Neural cell (in vitro differentiated cells): Measurements from ENCODE around the gene FAM53B. TPM values are rescaled to one million over a fixed set of nuclear protein-coding genes. Genes with fewer than 3 reads are reported as not detected.

Source experiments
- H2AFZ ChIP-seq: fragments of 200-600, 300-800 bp; sonication (generic), shearing (Covaris generic); 2 replicates; pipeline ENCODE4 v1.6.0; 2014; ENCODE audit warnings: low read depth, mild to moderate bottlenecking, antibody characterized with exemption, low read length, moderate library complexity
- H3F3A ChIP-seq: fragments of 200-600 bp; shearing (Covaris generic); 2 replicates; pipeline ENCODE4 v1.6.1; 2016; ENCODE audit warnings: mild to moderate bottlenecking, moderate library complexity, mixed read lengths, antibody characterized with exemption, low read length; ENCODE audit not compliant: insufficient read depth, poor library complexity, severe bottlenecking
- H3K27ac ChIP-seq: fragments of 200-600, 300-800 bp; sonication (generic), shearing (Covaris generic); 2 replicates; pipeline ENCODE4 v1.5.1; 2014; ENCODE audit warnings: mild to moderate bottlenecking, low read length, moderate library complexity
- H3K27me3 ChIP-seq: fragments of 300-800, 200-600 bp; sonication (generic), shearing (Covaris generic); 2 replicates; pipeline ENCODE4 v1.6.0; 2014; ENCODE audit warnings: mild to moderate bottlenecking, low read depth, low read length, moderate library complexity; ENCODE audit not compliant: insufficient read depth
- H3K36me3 ChIP-seq: fragments of 300-800, 200-600 bp; sonication (generic), shearing (Covaris generic); 2 replicates; pipeline ENCODE4 v1.5.1; 2014; ENCODE audit warnings: mild to moderate bottlenecking, antibody characterized with exemption, low read length, moderate library complexity; ENCODE audit not compliant: insufficient read depth
- H3K4me2 ChIP-seq: fragments of 300-800, 200-600 bp; sonication (generic), shearing (Covaris generic); 2 replicates; pipeline ENCODE4 v1.6.0; 2014; ENCODE audit warnings: mild to moderate bottlenecking, low read length
- H3K4me3 ChIP-seq: fragments of 300-800, 200-600 bp; sonication (generic), shearing (Covaris generic); 2 replicates; pipeline ENCODE4 v1.5.1; 2014; ENCODE audit warnings: mild to moderate bottlenecking, low read length, moderate library complexity
- H3K79me2 ChIP-seq: fragments of 200-600 bp; shearing (Covaris generic); replicated peaks from 2 replicates; pipeline ENCODE4 v1.6.0; 2014; ENCODE audit warnings: mild to moderate bottlenecking, low read length, moderate library complexity; ENCODE audit not compliant: insufficient read depth
- H3K9ac ChIP-seq: fragments of 300-800, 200-600 bp; sonication (generic), shearing (Covaris generic); 2 replicates; pipeline ENCODE4 v1.6.1; 2016; ENCODE audit warnings: mild to moderate bottlenecking, low read length, mixed read lengths
- H3K9me2 ChIP-seq: fragments of 200-600 bp; shearing (Covaris generic); 2 replicates; pipeline ENCODE4 v1.6.1; 2016; ENCODE audit warnings: mild to moderate bottlenecking, low read length, mixed read lengths; ENCODE audit not compliant: insufficient read depth
- H3K9me3 ChIP-seq: fragments of 200-600, 300-800 bp; sonication (generic), shearing (Covaris generic); 2 replicates; pipeline ENCODE4 v1.6.1; 2016; ENCODE audit warnings: mild to moderate bottlenecking, mixed run types, low read length, moderate library complexity, mixed read lengths
- H4K20me1 ChIP-seq: fragments of 200-600 bp; shearing (Covaris generic); 2 replicates; pipeline ENCODE4 v1.6.1; 2016; ENCODE audit warnings: mild to moderate bottlenecking, mixed run types; ENCODE audit not compliant: insufficient read depth
- CTCF ChIP-seq: fragments of 450-650 bp; IDR thresholded peaks from 2 replicates; pipeline ENCODE4 v1.5.1; 2014; ENCODE audit warnings: antibody characterized with exemption, mild to moderate bottlenecking, moderate library complexity; ENCODE audit not compliant: poor library complexity, severe bottlenecking
- EP300 ChIP-seq: fragments of 450-650 bp; conservative IDR thresholded peaks from 2 replicates; pipeline ENCODE4 v1.6.1; 2014; ENCODE audit warnings: antibody characterized with exemption, mild to moderate bottlenecking, moderate library complexity; ENCODE audit not compliant: poor library complexity, severe bottlenecking
- EZH2 ChIP-seq: fragments of 200-600, 300-800 bp; shearing (Covaris generic), sonication (generic); IDR thresholded peaks from 2 replicates; pipeline ENCODE4 v1.6.1; 2014; ENCODE audit warnings: antibody characterized with exemption, low read length, borderline replicate concordance, mild to moderate bottlenecking; ENCODE audit not compliant: insufficient read depth, poor library complexity, severe bottlenecking
- MXI1 ChIP-seq: fragments of 450-650 bp; conservative IDR thresholded peaks from 2 replicates; pipeline ENCODE4 v1.6.1; 2014; ENCODE audit warnings: antibody characterized with exemption, mild to moderate bottlenecking; ENCODE audit not compliant: poor library complexity, severe bottlenecking
- POLR2AphosphoS5 ChIP-seq: IDR thresholded peaks from 2 replicates; pipeline ENCODE4 v1.6.1; 2012
- RAD21 ChIP-seq: fragments of 450-650 bp; conservative IDR thresholded peaks from 2 replicates; pipeline ENCODE4 v1.6.1; 2014; ENCODE audit warnings: antibody characterized with exemption, mild to moderate bottlenecking, moderate library complexity
- SMC3 ChIP-seq: fragments of 450-650 bp; conservative IDR thresholded peaks from 2 replicates; pipeline ENCODE4 v1.6.1; 2014; ENCODE audit warnings: antibody characterized with exemption, mild to moderate bottlenecking, moderate library complexity; ENCODE audit not compliant: poor library complexity
- TAF1 ChIP-seq: IDR thresholded peaks from 2 replicates; pipeline ENCODE4 v1.6.1; 2012; ENCODE audit warnings: low read depth
- polyA plus RNA-seq: library from polyadenylated mRNA; depleted of rRNA; stranded (reverse); fragments of >200 nt; gene quantifications from 2 replicates; pipeline ENCODE4 v1.2.3, GENCODE V29; 2014
- TF ChIP-seq, protein P1 (sequence below): IDR thresholded peaks from 2 replicates; pipeline ENCODE4 v1.6.1; 2012; ENCODE audit warnings: borderline replicate concordance

The FAM53B gene
- polyA plus RNA-seq, 1 donor from 2014 or later = 21.8 TPM

- Histone ChIP-seq H3K9me3 (no peaks in the 10 kb centered on the region), H3K4me3 (no peak overlapping the region), H3K9ac (no peak overlapping the region), H3K36me3 (no peaks in the 10 kb centered on the region), H3K27me3 (no peaks in the 10 kb centered on the region), H3K27ac (no peak overlapping the region), H3K79me2 (no peaks in the 10 kb centered on the region), H3F3A (no peaks in the 10 kb centered on the region), H4K20me1 (no peaks in the 10 kb centered on the region), H3K4me2 (no peak overlapping the region), H2AFZ (no peak overlapping the region), H3K9me2 (no peaks in the 10 kb centered on the region)
- TF ChIP-seq RAD21 = no peak
- TF ChIP-seq POLR2AphosphoS5 = no peak
- TF ChIP-seq CTCF = no peak
- no peak for TF ChIP-seq EP300
- no peak for TF ChIP-seq MXI1
- TF ChIP-seq TAF1 = no peak
- TF ChIP-seq EZH2 = no peak
- TF ChIP-seq, protein P1, sequence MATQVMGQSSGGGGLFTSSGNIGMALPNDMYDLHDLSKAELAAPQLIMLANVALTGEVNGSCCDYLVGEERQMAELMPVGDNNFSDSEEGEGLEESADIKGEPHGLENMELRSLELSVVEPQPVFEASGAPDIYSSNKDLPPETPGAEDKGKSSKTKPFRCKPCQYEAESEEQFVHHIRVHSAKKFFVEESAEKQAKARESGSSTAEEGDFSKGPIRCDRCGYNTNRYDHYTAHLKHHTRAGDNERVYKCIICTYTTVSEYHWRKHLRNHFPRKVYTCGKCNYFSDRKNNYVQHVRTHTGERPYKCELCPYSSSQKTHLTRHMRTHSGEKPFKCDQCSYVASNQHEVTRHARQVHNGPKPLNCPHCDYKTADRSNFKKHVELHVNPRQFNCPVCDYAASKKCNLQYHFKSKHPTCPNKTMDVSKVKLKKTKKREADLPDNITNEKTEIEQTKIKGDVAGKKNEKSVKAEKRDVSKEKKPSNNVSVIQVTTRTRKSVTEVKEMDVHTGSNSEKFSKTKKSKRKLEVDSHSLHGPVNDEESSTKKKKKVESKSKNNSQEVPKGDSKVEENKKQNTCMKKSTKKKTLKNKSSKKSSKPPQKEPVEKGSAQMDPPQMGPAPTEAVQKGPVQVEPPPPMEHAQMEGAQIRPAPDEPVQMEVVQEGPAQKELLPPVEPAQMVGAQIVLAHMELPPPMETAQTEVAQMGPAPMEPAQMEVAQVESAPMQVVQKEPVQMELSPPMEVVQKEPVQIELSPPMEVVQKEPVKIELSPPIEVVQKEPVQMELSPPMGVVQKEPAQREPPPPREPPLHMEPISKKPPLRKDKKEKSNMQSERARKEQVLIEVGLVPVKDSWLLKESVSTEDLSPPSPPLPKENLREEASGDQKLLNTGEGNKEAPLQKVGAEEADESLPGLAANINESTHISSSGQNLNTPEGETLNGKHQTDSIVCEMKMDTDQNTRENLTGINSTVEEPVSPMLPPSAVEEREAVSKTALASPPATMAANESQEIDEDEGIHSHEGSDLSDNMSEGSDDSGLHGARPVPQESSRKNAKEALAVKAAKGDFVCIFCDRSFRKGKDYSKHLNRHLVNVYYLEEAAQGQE = no peak
- no peak for TF ChIP-seq SMC3
Measured at GRCh38 chr10:124616040-124616835, 127.9 kb downstream of the FAM53B start.

DNA sequence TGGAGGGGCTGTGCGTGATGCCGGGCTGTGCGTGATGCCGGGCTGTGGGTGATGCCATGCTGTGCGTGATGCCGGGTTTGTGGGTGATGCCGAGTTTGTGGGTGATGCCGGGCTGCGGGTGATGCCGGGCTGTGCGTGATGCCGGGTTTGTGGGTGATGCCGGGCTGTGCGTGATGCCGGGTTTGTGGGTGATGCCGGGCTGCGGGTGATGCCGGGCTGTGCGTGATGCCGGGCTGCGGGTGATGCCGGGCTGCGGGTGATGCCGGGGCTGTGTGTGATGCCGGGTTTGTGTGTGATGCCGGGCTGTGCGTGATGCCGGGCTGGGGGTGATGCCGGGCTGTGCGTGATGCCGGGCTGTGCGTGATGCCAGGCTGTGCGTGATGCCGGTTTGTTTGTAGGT is 128.9 kb downstream of the FAM53B start:
- Histone ChIP-seq H3K4me2 (no peak overlapping the region), H3K9me3 (no peaks in the 10 kb centered on the region), H3K9me2 (no peaks in the 10 kb centered on the region), H3K27me3 (no peaks in the 10 kb centered on the region), H3F3A (no peaks in the 10 kb centered on the region), H3K79me2 (no peaks in the 10 kb centered on the region), H3K36me3 (no peaks in the 10 kb centered on the region), H2AFZ (no peak overlapping the region), H3K4me3 (no peak overlapping the region), H3K9ac (no peak overlapping the region), H3K27ac (no peak overlapping the region), H4K20me1 (no peaks in the 10 kb centered on the region)
- TF ChIP-seq EZH2 = no peak
- TF ChIP-seq TAF1 = no peak
- TF ChIP-seq SMC3 = no peak
- no peak for TF ChIP-seq CTCF
- no peak for TF ChIP-seq RAD21
- TF ChIP-seq EP300 = no peak
- TF ChIP-seq POLR2AphosphoS5 = no peak
- TF ChIP-seq, protein P1 = no peak
- no peak for TF ChIP-seq MXI1
